BJ (cell line): Measurements from ENCODE around the gene SMYD3. TPM values are rescaled to one million over a fixed set of nuclear protein-coding genes. Genes with fewer than 3 reads are reported as not detected.

ENCODE experiments used
- CTCF ChIA-PET: fragments of 350-600 bp; formaldehyde crosslinking; extraction: SDS; loops from one replicate; lab custom pipeline; 2021; ENCODE audit warnings: antibody characterized with exemption, inconsistent platforms; lab: Yijun Ruan, JAX
- POLR2A ChIA-PET: fragments of 300-600 bp; sonication (Branson Sonifier 250); formaldehyde crosslinking; extraction: SDS; loops from one replicate; lab custom pipeline; 2021; ENCODE audit warnings: antibody characterized with exemption; lab: Charles Lee
- DNase-seq: peaks from one replicate; pipeline ENCODE4 v3.0.0-alpha.2; 2011; ENCODE audit warnings: low read depth
- H3K27me3 ChIP-seq: 2 replicates; pipeline ENCODE4 v1.6.0; 2011; ENCODE audit warnings: low read length; ENCODE audit not compliant: control insufficient read depth, insufficient read depth
- H3K36me3 ChIP-seq: 2 replicates; pipeline ENCODE4 v1.5.1; 2011; ENCODE audit warnings: low read length; ENCODE audit not compliant: control insufficient read depth, insufficient read depth
- H3K4me3 ChIP-seq: 2 replicates; pipeline ENCODE4 v1.5.1; 2011; ENCODE audit warnings: low read depth, mild to moderate bottlenecking, control low read depth, low read length
- polyA plus RNA-seq: library from polyadenylated mRNA; depleted of rRNA; stranded (reverse); fragments of >200 nt; gene quantifications from 2 replicates; pipeline ENCODE4 v1.2.3, GENCODE V29; 2011
- TF ChIP-seq, protein P1 (sequence below): IDR thresholded peaks from 2 replicates; pipeline ENCODE4 v1.5.1; 2011; ENCODE audit warnings: low read depth, mild to moderate bottlenecking, control low read depth, inconsistent platforms, low read length, moderate library complexity; ENCODE audit not compliant: insufficient read depth

The SMYD3 gene
- polyA plus RNA-seq, 1 experiment = 26.1 TPM

DNA sequence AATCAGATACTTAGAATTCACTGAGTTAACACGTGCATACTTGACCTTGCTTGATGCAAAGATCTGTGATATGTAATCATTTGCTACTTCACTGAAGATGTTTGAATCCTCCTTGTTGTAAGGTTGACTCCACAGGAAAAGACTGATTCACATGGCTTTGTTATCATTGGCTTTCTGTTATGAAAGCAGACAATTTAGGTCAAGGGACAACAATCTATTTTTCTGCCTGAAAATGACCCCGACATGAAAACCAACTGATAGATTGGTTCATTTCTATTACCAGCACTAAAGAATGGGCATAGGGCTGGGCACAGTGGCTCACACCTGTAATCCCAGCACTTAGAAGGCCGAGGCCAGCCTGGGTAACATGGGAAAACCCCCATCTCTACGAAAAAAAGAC is 546.9 kb downstream of the SMYD3 start:
- TF ChIP-seq, protein P1, sequence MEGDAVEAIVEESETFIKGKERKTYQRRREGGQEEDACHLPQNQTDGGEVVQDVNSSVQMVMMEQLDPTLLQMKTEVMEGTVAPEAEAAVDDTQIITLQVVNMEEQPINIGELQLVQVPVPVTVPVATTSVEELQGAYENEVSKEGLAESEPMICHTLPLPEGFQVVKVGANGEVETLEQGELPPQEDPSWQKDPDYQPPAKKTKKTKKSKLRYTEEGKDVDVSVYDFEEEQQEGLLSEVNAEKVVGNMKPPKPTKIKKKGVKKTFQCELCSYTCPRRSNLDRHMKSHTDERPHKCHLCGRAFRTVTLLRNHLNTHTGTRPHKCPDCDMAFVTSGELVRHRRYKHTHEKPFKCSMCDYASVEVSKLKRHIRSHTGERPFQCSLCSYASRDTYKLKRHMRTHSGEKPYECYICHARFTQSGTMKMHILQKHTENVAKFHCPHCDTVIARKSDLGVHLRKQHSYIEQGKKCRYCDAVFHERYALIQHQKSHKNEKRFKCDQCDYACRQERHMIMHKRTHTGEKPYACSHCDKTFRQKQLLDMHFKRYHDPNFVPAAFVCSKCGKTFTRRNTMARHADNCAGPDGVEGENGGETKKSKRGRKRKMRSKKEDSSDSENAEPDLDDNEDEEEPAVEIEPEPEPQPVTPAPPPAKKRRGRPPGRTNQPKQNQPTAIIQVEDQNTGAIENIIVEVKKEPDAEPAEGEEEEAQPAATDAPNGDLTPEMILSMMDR = no peak
- ChIA-PET POLR2A (interaction anchor here (0.6 kb wide), 1 partner anchor 85 kb away, joined by 3 read pairs; no protein-coding TSS in a partner anchor), CTCF (no interaction called here)
- no peak for DNase-seq
- no peaks in the 10 kb centered on the region for H3K36me3 ChIP-seq
- no peaks in the 10 kb centered on the region for H3K27me3 ChIP-seq
- no peak overlapping the region for H3K4me3 ChIP-seq

DNA sequence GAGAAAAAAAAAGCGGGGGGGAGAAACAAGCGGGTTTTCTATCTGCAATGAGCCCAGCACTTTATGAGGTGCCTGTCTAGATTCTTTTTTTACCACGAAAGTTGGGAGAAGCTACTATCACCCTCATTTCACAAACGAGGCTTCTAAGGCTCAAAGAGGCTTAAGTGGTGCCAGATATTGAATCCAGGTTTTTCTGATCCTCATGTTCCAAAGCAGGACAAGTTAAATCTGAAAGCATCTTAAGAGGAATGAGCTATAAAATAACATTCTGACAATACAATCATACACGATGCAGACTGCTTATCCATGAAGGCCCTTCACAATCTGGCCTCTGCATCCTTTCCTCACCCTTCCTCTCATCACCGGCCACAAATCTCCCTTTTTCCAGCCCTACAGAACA is 549.1 kb downstream of the SMYD3 start:
- TF ChIP-seq, protein P1 = no peak
- Histone ChIP-seq H3K36me3 (no peaks in the 10 kb centered on the region), H3K27me3 (no peaks in the 10 kb centered on the region), H3K4me3 (no peak overlapping the region)
- no peak for DNase-seq
- CTCF ChIA-PET = interaction anchor here (0.6 kb wide), 1 partner anchor 186 kb away, joined by 4 read pairs; no protein-coding TSS in a partner anchor
- POLR2A ChIA-PET = no interaction called here

DNA sequence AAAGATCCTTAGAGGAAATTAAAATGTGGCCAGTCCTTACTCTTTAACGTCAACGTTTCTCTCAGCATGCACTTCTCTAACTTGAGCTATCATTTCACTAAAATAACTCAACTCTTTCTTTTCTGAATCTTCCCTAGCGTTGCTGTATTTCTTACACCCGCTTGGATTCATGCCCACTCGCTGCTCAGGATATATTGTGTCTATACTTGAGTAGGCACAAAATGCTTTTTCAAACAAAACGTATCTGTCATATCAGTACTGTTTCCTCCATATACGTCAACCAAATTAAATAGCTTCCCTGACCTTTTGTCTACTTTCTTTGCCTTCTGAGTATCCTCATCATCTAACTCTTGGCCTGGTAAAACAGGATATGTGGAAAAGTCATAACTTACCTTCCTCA is 549.7 kb downstream of the SMYD3 start:
- DNase-seq = no peak
- Histone ChIP-seq H3K27me3 (no peaks in the 10 kb centered on the region), H3K36me3 (no peaks in the 10 kb centered on the region), H3K4me3 (no peak overlapping the region)
- TF ChIP-seq, protein P1 = no peak
- POLR2A ChIA-PET = no interaction called here
- CTCF ChIA-PET = no interaction called here

DNA sequence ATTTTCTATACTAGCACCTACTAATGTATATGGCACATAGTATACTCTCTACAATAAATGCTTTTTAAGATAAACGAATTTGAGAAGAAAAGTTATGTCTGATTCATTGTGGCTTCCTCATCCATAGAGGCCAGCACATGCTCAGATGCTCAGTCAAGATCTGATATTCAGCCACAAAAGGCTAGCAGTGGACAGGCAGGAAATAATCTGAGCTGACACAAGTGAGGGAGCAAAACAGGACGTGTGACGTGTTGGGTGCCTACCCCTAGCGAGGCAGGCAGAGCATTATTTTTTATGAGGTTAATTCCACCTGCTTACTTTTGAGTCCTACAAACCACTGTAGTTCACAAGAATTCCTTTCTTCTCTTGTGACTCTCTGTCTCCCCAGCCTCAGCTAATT is 550.9 kb downstream of the SMYD3 start:
- Histone ChIP-seq H3K27me3 (no peaks in the 10 kb centered on the region), H3K36me3 (no peaks in the 10 kb centered on the region), H3K4me3 (no peak overlapping the region)
- ChIA-PET CTCF (no interaction called here), POLR2A (no interaction called here)
- TF ChIP-seq, protein P1 = no peak
- no peak for DNase-seq

DNA sequence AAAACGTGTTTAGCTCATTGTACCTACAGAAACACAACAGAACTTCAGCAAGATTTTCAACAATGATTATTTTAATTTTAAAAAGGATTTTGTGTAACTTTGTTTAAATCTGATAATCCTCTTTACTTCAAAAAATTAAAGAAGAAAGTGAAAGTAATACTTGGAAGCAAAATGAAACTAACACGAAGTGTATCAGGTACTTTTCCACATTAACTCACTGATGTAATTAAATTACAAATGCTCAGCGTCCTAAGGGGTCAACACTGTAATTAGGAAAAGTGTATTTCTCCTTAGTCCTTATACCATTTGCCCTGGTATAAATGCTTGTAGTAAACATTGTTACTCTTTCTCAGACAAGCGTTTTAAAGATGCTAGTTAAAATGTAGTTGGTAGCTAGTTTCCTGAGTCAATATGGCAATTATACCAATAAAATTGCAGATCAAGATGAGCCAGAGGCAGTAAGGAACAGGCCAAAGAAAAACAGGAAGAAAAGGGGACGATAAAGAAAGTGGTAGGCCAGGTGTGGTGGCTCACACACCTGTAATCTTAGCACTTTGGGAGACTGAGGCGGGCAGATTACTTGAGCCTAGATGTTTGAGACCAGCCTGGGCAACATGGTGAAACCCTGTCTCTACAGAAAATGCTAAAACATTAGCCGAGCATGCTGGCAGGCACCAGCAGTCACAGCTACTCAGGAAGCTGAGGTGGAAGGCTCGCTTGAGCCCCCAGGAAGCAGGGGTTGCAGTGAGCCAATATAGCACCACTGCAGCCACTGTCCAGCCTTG is 553.0 kb downstream of the SMYD3 start:
- peak overlapping the region; percentile 7; the same call in 1 of the 2 replicates for H3K4me3 ChIP-seq
- no peaks in the 10 kb centered on the region for H3K36me3 ChIP-seq
- TF ChIP-seq, protein P1 = no peak
- CTCF ChIA-PET = no interaction called here
- no peaks in the 10 kb centered on the region for H3K27me3 ChIP-seq
- DNase-seq = no peak
- POLR2A ChIA-PET = interaction anchor here (0.7 kb wide), 1 partner anchor 774 kb away, joined by 3 read pairs; no protein-coding TSS in a partner anchor
